Measurements from ENCODE around the gene CPNE7.

Gene CPNE7

DNA sequence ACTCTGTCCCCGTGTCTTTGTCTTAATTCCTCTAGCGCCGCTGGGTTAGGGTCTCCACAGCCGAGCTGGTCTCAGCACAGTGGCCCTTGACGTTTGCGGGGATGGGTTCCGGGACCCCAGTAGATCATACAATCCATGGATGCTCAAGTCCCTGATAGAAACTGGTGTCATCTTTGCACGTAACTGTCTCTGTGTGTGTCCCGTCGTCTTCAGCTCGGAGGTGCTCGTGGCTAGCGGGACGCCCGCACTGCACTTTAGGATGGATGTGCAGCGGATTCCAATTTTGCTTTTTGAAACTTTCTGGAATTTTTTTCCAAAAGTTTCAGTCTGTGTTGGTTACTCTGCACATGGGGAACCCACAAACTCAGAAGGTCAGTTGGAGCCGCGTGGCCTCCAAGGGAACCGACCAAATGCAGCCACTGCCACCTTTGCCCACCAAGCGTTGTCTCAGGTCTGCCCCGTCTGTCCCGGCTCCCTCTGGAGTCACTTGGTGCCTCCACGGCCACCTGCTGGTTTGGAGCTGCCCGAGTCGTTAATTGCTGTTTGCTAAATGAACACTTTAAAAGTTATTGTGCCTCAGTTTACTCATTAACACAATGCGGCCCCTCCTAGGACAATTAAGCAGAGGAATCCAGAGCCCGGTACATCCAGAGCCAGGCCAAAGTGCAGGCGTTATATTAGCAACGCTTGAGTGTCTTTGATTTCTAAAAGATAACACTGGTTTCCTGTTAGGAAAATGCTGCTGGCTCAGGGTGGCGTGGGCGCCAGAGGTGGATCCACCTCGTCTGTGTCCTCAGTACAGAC lies 32.6 kb downstream of the CPNE7 start:
- H3F3A ChIP-seq (ENCODE audit: control insufficient read depth, insufficient read depth) = no peaks in the 10 kb centered on the region
- no peaks in the 10 kb centered on the region for H3K36me3 ChIP-seq (ENCODE audit: control insufficient read depth, low read length)
- H3K27ac ChIP-seq (ENCODE audit: low read depth, low read length) = no peak overlapping the region
- TF ChIP-seq, protein P1, sequence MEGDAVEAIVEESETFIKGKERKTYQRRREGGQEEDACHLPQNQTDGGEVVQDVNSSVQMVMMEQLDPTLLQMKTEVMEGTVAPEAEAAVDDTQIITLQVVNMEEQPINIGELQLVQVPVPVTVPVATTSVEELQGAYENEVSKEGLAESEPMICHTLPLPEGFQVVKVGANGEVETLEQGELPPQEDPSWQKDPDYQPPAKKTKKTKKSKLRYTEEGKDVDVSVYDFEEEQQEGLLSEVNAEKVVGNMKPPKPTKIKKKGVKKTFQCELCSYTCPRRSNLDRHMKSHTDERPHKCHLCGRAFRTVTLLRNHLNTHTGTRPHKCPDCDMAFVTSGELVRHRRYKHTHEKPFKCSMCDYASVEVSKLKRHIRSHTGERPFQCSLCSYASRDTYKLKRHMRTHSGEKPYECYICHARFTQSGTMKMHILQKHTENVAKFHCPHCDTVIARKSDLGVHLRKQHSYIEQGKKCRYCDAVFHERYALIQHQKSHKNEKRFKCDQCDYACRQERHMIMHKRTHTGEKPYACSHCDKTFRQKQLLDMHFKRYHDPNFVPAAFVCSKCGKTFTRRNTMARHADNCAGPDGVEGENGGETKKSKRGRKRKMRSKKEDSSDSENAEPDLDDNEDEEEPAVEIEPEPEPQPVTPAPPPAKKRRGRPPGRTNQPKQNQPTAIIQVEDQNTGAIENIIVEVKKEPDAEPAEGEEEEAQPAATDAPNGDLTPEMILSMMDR (IDR thresholded peaks at IDR 0.05; ENCODE audit: low read depth, low read length, poor library complexity, severe bottlenecking) = no peak
- no peak for TF ChIP-seq EZH2phosphoT487 (IDR thresholded peaks at IDR 0.05; ENCODE audit: borderline replicate concordance, low read length)
- 0 out of 2 replicates have a peak, but pooled peaks cover 5% of the 10 kb centered on the region for H4K20me1 ChIP-seq (ENCODE audit: control insufficient read depth, insufficient read depth, low read depth, low read length)
- no peaks in the 10 kb centered on the region for H3K27me3 ChIP-seq (ENCODE audit: control insufficient read depth, low read length)
- no peaks in the 10 kb centered on the region for H3K9me3 ChIP-seq (ENCODE audit: control insufficient read depth, insufficient read depth, low read length)
- no peaks in the 10 kb centered on the region for H3K79me2 ChIP-seq (ENCODE audit: control insufficient read depth, low read length)
- no peaks in the 10 kb centered on the region for H3K9me2 ChIP-seq (replicated peaks; ENCODE audit: control insufficient read depth, low read length)
- no peak overlapping the region for H3K4me3 ChIP-seq (ENCODE audit: low read length)
- no peak overlapping the region for H3K4me2 ChIP-seq (ENCODE audit: low read length)
- no peaks in the 10 kb centered on the region for H3K4me1 ChIP-seq (ENCODE audit: control insufficient read depth, low read length)

DNA sequence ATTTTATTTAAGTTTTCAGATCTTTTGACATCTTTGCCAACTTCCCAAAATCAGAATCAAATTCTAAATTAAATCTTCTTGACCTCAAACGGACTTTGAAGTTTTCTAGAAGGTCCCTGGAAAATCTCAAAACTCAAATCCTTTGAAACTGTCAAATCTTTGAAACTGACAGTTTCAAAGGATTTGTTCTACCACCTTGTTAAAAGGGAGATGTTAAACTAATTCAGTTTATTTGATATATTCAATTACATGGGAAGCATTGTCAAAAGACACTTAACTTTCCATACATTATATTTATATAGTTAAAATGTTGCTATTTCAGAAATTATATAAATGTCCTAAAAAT lies 34.5 kb downstream of the CPNE7 start:
- Histone ChIP-seq H3K4me2 (ENCODE audit: low read length) (no peak overlapping the region), H3K79me2 (ENCODE audit: control insufficient read depth, low read length) (no peaks in the 10 kb centered on the region), H3K4me1 (ENCODE audit: control insufficient read depth, low read length) (no peaks in the 10 kb centered on the region), H3K9me2 (replicated peaks; ENCODE audit: control insufficient read depth, low read length) (no peaks in the 10 kb centered on the region), H3K27me3 (ENCODE audit: control insufficient read depth, low read length) (no peaks in the 10 kb centered on the region), H3K4me3 (ENCODE audit: low read length) (no peak overlapping the region), H3F3A (ENCODE audit: control insufficient read depth, insufficient read depth) (no peaks in the 10 kb centered on the region), H3K36me3 (ENCODE audit: control insufficient read depth, low read length) (no peaks in the 10 kb centered on the region), H3K27ac (ENCODE audit: low read depth, low read length) (no peak overlapping the region), H3K9me3 (ENCODE audit: control insufficient read depth, insufficient read depth, low read length) (no peaks in the 10 kb centered on the region), H4K20me1 (ENCODE audit: control insufficient read depth, insufficient read depth, low read depth, low read length) (0 out of 2 replicates have a peak, but pooled peaks cover 5% of the 10 kb centered on the region)
- TF ChIP-seq EZH2phosphoT487 (IDR thresholded peaks at IDR 0.05; ENCODE audit: borderline replicate concordance, low read length) = no peak
- TF ChIP-seq, protein P1 (IDR thresholded peaks at IDR 0.05; ENCODE audit: low read depth, low read length, poor library complexity, severe bottlenecking) = no peak

DNA sequence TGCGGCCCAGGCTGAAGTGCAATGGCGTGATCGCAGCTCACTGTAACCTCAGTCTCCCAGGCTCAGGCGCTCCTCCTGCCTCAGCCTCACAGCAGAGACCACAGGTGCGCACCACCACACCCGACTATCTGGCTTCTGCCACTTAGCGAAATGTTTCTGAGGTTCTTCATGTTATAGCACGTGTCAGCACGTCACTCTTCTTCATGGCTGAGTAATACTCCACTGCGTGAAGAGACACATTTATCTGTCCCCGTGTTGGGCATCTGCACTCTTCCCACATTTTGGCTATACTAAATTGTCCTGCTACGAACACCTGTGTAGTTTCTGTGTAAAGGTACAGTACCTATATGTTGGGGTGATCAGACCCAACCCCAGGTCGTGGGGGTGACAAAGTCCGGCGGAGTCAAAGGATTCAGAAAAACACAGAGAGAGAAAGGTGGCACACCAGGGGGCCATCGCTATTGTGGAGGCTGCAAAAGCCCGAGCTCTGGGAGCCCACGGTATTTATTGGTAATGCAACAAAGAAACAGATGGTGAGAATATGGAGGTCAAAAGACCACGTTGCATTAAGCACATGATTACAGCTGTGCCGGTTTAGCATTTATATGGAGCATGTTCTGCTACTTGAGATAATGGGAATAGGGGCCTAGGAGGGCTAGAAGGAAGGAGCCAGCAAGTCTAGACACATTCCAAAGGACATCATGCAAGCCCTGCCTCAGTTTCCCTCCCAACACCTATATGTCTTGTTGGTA lies 37.0 kb downstream of the CPNE7 start:
- Histone ChIP-seq H3K9me3 (ENCODE audit: control insufficient read depth, insufficient read depth, low read length) (no peaks in the 10 kb centered on the region), H4K20me1 (ENCODE audit: control insufficient read depth, insufficient read depth, low read depth, low read length) (0 out of 2 replicates have a peak, but pooled peaks cover 5% of the 10 kb centered on the region), H3K4me1 (ENCODE audit: control insufficient read depth, low read length) (peaks cover 12% of the 10 kb centered on the region), H3K4me3 (ENCODE audit: low read length) (no peak overlapping the region), H3K9me2 (replicated peaks; ENCODE audit: control insufficient read depth, low read length) (no peaks in the 10 kb centered on the region), H3K27me3 (ENCODE audit: control insufficient read depth, low read length) (no peaks in the 10 kb centered on the region), H3K27ac (ENCODE audit: low read depth, low read length) (no peak overlapping the region), H3F3A (ENCODE audit: control insufficient read depth, insufficient read depth) (no peaks in the 10 kb centered on the region), H3K4me2 (ENCODE audit: low read length) (no peak overlapping the region), H3K36me3 (ENCODE audit: control insufficient read depth, low read length) (no peaks in the 10 kb centered on the region), H3K79me2 (ENCODE audit: control insufficient read depth, low read length) (no peaks in the 10 kb centered on the region)
- TF ChIP-seq, protein P1 (IDR thresholded peaks at IDR 0.05; ENCODE audit: low read depth, low read length, poor library complexity, severe bottlenecking) = no peak
- no peak for TF ChIP-seq EZH2phosphoT487 (IDR thresholded peaks at IDR 0.05; ENCODE audit: borderline replicate concordance, low read length)

Data from DOHH2 (cell line).